ENCODE results near the gene SALL3.
"Not testable (repeated sequence)": the region's sequence is repeated elsewhere in the genome, so short reads cannot be mapped to it uniquely, and the experiment has no call there.

The SALL3 gene

DNA sequence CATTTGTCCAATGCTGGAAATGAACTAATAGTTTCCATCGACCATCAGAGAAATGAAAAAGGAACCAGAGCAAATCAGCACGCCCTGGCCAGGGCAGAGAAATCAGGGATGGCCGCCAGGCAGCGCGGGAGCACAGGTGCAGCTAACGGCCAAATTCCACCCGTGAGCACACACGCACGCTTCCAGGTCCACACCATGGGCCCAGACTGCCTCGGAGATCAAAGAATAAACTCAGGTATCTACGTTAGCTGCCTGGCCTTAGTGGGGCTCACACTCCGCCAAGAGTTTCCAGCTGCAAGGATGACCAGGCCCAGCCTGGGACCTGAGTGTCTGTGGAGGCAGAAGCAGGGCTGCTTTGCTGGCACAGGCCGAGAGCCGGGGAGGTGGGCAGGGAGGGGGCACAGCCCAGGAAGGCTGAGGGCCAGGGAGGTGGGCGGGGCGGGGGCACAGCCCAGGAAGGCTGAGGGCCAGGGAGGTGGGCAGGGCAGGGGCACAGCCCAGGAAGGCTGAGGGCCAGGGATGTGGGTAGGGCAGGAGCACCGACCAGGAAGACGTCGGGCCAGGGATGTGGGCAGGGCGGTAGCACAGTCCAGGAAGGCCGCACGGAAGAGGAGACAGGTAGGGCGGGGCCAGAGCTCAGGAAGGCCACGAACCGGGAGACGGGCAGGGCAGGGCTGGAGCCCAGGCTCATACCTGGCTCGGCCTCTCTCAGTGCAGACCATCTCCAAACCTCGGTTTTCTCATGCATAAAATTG is 43.2 kb upstream of the SALL3 start:
- TF ChIP-seq ESRRG (CRISPR knock-in tag; IDR thresholded peaks at IDR 0.05): no peak
- TF ChIP-seq, protein P1, sequence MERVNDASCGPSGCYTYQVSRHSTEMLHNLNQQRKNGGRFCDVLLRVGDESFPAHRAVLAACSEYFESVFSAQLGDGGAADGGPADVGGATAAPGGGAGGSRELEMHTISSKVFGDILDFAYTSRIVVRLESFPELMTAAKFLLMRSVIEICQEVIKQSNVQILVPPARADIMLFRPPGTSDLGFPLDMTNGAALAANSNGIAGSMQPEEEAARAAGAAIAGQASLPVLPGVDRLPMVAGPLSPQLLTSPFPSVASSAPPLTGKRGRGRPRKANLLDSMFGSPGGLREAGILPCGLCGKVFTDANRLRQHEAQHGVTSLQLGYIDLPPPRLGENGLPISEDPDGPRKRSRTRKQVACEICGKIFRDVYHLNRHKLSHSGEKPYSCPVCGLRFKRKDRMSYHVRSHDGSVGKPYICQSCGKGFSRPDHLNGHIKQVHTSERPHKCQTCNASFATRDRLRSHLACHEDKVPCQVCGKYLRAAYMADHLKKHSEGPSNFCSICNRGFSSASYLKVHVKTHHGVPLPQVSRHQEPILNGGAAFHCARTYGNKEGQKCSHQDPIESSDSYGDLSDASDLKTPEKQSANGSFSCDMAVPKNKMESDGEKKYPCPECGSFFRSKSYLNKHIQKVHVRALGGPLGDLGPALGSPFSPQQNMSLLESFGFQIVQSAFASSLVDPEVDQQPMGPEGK (CRISPR knock-in tag; IDR thresholded peaks at IDR 0.05; ENCODE audit: borderline replicate concordance): no peak
- TF ChIP-seq BACH2 (CRISPR knock-in tag; IDR thresholded peaks at IDR 0.05; ENCODE audit: borderline replicate concordance): no peak
- ATAC-seq: no peak

DNA sequence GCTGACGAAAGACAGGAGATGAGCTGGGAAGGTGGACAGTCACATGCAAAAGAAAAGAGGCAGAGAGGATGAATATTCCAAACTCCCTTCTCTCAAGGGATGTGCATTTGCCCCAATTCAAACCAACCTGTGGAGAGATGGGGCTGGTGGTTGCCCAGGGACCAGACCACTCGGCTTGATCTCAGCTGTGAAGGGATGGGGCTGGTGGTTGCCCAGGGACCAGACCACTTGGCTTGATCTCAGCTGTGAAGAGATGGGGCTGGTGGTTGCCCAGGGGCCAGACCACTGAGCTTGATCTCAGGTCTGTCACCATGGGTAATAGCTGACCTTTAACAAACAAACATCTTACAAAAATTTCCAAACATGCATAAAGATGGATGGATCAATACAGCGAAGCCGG is 42.5 kb upstream of the SALL3 start:
- TF ChIP-seq, protein P1 (CRISPR knock-in tag; IDR thresholded peaks at IDR 0.05; ENCODE audit: borderline replicate concordance): no peak
- no peak for TF ChIP-seq TCF4 (CRISPR knock-in tag; IDR thresholded peaks at IDR 0.05; ENCODE audit: borderline replicate concordance)
- TF ChIP-seq TOX (CRISPR knock-in tag; IDR thresholded peaks at IDR 0.05; ENCODE audit: borderline replicate concordance): no peak
- TF ChIP-seq OSR1 (CRISPR knock-in tag; IDR thresholded peaks at IDR 0.05): no peak
- TF ChIP-seq ZNF70 (CRISPR knock-in tag; IDR thresholded peaks at IDR 0.05): no peak
- ATAC-seq: no peak

DNA sequence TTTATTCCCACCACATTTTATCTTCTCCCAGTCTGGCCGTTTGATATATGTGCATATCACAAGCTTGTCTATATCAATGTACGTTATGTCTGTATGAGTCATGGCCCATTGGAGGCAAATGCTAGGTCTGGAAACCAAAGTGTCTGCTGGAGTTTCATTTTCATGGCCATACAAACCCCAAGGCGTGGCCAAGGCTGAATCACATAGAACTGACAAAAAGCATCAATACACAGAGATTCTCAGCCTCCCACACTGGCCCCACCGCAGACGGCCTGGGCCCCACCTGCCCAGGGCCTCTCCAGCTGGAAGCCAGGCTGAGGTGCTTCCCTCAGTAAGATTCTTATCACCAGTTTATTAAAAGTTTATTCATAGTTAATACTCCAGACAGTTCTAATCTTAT is 40.5 kb upstream of the SALL3 start:
- ATAC-seq: no peak

DNA sequence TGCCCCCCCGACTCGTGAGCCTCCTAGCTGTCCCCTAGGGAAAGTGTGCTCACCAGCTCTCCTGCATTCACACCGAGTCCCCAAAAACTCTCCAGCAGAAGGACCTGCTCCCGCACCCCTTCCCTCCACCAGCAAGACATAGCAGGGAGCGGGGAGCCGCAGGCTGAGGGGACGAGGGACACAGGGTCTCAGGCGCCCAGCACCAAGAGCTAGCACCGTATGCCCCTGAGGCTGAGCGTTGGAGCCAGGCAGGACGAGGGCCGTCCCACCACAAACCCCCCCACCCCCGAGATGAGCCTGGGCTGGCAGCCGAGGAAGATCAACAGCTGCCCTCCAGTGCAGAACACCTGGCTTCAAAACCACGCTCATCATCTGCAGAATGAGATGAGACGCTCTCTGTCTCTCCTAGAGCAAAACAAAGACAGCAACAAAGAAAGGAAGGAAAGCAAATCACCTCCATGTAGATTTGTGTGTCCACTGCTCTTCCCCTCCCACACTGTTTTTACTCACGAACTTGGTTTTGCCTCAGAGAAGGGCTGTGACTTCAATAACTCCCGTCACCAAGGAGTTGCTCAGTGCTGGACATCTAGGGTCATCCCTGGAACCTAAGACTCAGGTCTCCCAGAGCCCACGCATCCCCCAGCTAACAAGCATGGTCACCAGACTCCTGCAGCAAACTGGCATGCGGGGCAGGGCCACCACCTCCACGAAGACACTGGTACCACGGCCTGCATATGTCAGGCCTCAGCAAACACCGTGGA is 39.7 kb upstream of the SALL3 start:
- no peak for ATAC-seq
- no peak for TF ChIP-seq TCF4 (CRISPR knock-in tag; IDR thresholded peaks at IDR 0.05; ENCODE audit: borderline replicate concordance)
- TF ChIP-seq, protein P2, sequence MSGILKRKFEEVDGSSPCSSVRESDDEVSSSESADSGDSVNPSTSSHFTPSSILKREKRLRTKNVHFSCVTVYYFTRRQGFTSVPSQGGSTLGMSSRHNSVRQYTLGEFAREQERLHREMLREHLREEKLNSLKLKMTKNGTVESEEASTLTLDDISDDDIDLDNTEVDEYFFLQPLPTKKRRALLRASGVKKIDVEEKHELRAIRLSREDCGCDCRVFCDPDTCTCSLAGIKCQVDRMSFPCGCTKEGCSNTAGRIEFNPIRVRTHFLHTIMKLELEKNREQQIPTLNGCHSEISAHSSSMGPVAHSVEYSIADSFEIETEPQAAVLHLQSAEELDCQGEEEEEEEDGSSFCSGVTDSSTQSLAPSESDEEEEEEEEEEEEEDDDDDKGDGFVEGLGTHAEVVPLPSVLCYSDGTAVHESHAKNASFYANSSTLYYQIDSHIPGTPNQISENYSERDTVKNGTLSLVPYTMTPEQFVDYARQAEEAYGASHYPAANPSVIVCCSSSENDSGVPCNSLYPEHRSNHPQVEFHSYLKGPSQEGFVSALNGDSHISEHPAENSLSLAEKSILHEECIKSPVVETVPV (CRISPR knock-in tag; IDR thresholded peaks at IDR 0.05): no peak
- TF ChIP-seq, protein P3, sequence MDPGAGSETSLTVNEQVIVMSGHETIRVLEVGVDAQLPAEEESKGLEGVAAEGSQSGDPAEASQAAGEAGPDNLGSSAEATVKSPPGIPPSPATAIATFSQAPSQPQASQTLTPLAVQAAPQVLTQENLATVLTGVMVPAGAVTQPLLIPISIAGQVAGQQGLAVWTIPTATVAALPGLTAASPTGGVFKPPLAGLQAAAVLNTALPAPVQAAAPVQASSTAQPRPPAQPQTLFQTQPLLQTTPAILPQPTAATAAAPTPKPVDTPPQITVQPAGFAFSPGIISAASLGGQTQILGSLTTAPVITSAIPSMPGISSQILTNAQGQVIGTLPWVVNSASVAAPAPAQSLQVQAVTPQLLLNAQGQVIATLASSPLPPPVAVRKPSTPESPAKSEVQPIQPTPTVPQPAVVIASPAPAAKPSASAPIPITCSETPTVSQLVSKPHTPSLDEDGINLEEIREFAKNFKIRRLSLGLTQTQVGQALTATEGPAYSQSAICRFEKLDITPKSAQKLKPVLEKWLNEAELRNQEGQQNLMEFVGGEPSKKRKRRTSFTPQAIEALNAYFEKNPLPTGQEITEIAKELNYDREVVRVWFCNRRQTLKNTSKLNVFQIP (CRISPR knock-in tag; IDR thresholded peaks at IDR 0.05; ENCODE audit: borderline replicate concordance, low read depth): no peak

More for the DNA sequence above, 40.5 kb upstream of the SALL3 start:
- TF ChIP-seq TOX (CRISPR knock-in tag; IDR thresholded peaks at IDR 0.05; ENCODE audit: borderline replicate concordance) (no peak), OSR1 (CRISPR knock-in tag; IDR thresholded peaks at IDR 0.05) (no peak), CSDC2 (CRISPR knock-in tag; IDR thresholded peaks at IDR 0.05) (no peak), ZNF565 (CRISPR knock-in tag; conservative IDR thresholded peaks at IDR 0.05; ENCODE audit: low read depth) (no peak)

DNA sequence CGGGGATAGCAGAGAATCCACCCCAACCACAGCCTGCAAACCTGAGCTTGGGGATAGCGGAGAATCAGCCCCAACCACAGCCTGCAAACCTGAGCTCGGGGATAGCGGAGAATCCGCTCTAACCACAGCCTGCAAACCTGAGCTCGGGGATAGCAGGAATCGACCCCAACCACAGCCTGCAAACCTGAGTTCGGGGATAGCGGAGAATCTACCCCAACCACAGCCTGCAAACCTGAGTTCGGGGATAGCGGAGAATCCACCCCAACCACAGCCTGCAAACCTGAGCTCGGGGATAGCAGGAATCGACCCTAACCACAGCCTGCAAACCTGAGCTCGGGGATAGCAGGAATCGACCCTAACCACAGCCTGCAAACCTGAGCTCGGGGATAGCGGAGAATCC is 37.4 kb upstream of the SALL3 start:
- not testable (repeated sequence) for ATAC-seq

DNA sequence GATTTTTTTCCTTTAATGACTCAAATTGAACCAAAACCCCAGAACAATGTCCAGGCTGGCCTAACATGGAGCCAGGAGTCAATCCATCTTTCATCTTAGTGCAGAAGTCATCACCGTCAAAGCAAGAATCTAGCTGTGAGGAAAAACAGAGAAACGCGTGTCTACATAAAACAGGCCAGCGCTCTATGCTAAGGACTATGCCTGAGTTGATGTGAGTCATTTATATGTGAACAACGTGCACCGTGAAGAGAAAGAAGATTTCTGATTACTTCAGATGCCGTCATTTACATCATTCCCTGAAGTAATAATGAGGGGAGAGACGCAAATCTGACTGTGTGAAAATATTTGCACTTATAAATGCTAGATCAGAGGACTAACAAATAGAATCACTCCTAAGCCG is 34.0 kb upstream of the SALL3 start:
- TF ChIP-seq, protein P1 (CRISPR knock-in tag; IDR thresholded peaks at IDR 0.05; ENCODE audit: borderline replicate concordance): no peak
- no peak for TF ChIP-seq SNAI2 (CRISPR knock-in tag; IDR thresholded peaks at IDR 0.05)
- no peak for TF ChIP-seq ISL1 (CRISPR knock-in tag; IDR thresholded peaks at IDR 0.05)
- TF ChIP-seq ZNF8 (CRISPR knock-in tag; IDR thresholded peaks at IDR 0.05): no peak
- TF ChIP-seq TOX (CRISPR knock-in tag; IDR thresholded peaks at IDR 0.05; ENCODE audit: borderline replicate concordance): no peak
- TF ChIP-seq ZFP3 (CRISPR knock-in tag; IDR thresholded peaks at IDR 0.05): no peak
- ATAC-seq: no peak
